Panc1 (cell line): ENCODE measurements around the gene TMEM9B.

Experiments used
- CTCF ChIP-seq: fragments of 450-650 bp; IDR thresholded peaks from 2 replicates; pipeline ENCODE4 v1.5.1; 2017; ENCODE audit warnings: mild to moderate bottlenecking
- POLR2AphosphoS5 ChIP-seq: IDR thresholded peaks from 2 replicates; pipeline ENCODE4 v1.6.1; 2012; ENCODE audit warnings: mild to moderate bottlenecking, low read depth, low read length, moderate library complexity
- TCF7L2 ChIP-seq: IDR thresholded peaks from 2 replicates; pipeline ENCODE4 v1.6.1; 2011; ENCODE audit warnings: mild to moderate bottlenecking, low read depth, low read length, inconsistent platforms

GRCh38 chr11:8905528-8906165 lies 58.6 kb downstream of the TMEM9B start:
- TF ChIP-seq POLR2AphosphoS5: no peak
- TF ChIP-seq CTCF: no peak
- TF ChIP-seq TCF7L2: no peak
